Measurements from ENCODE around the gene SERPINI1. TPM values are rescaled to one million over a fixed set of nuclear protein-coding genes. Genes with fewer than 3 reads are reported as not detected.

The SERPINI1 gene
- total RNA-seq (100 to 1,000 TPM in 1 of 2 donors, 10 to 100 TPM in 1; 29.6 to 127 TPM), polyA plus RNA-seq (ENCODE audit: insufficient read length in 2 of 2) (10 to 100 TPM; 64.1 to 85.7 TPM)
- long read RNA-seq, donor 1, transcript SERPINI1-202 (9 exons, 1,890 nt) = major isoform, 23 of 43 reads
- long read RNA-seq, donor 1, partial matches to known transcripts = 16 of 43 reads
- long read RNA-seq, donor 1, other reads (novel, unspliced or antisense) = 0 of 43 reads
- long read RNA-seq, donor 2, partial matches to known transcripts = 0 of 5 reads
- long read RNA-seq, donor 2, other reads (novel, unspliced or antisense) = 0 of 5 reads
- long read RNA-seq, donor 3, transcript SERPINI1-202 (9 exons, 1,890 nt) = major isoform, 7 of 10 reads
- long read RNA-seq, donor 3, partial matches to known transcripts = 0 of 10 reads
- long read RNA-seq, donor 3, other reads (novel, unspliced or antisense) = 0 of 10 reads
- long read RNA-seq, donor 4, transcript SERPINI1-202 (9 exons, 1,890 nt) = major isoform, 8 of 8 reads
- long read RNA-seq, donor 4, partial matches to known transcripts = 0 of 8 reads
- long read RNA-seq, donor 4, other reads (novel, unspliced or antisense) = 0 of 8 reads

- Histone ChIP-seq H3K27me3 (ENCODE audit: control insufficient read depth, insufficient read depth, low read length) (no peaks in the 10 kb centered on the region), H3K4me1 (ENCODE audit: control insufficient read depth, insufficient read depth, low read length) (peaks cover 6% of the 10 kb centered on the region), H3K27ac (ENCODE audit: low read depth, low read length) (peak within 1 kb of the TSS; percentile 91), H3K36me3 (ENCODE audit: control insufficient read depth, insufficient read depth, low read length) (no peaks in the 10 kb centered on the region), H3K4me3 (ENCODE audit: low read depth, low read length) (peak within 1 kb of the TSS; percentile 98), H3K9me3 (ENCODE audit: control insufficient read depth, insufficient read depth, low read length) (no peaks in the 10 kb centered on the region)
- WGBS (ENCODE audit: insufficient coverage) = under 1% methylated on average over 33 of the region's 37 CpGs
- peak; percentile 63 to 97 (median 78) for DNase-seq (ENCODE audit: low read depth in 4 of 6, low spot score in 6 of 6)
Observed at GRCh38 chr3:167735233-167736138, at the start of gene SERPINI1. Gene SERPINI1 (plus strand): TSS chr3:167735721. CDS start chr3:167789129, 53,408 bp downstream.

- H3K27ac ChIP-seq (ENCODE audit: low read depth, low read length) = no peak overlapping the region
- H3K4me1 ChIP-seq (ENCODE audit: control insufficient read depth, insufficient read depth, low read length) = no peaks in the 10 kb centered on the region
- H3K4me3 ChIP-seq (ENCODE audit: low read depth, low read length) = no peak overlapping the region
- H3K27me3 ChIP-seq (ENCODE audit: control insufficient read depth, insufficient read depth, low read length) = no peaks in the 10 kb centered on the region
- DNase-seq (ENCODE audit: low read depth in 4 of 6, low spot score in 6 of 6) = no peak
- H3K36me3 ChIP-seq (ENCODE audit: control insufficient read depth, insufficient read depth, low read length) = peaks cover 6% of the 10 kb centered on the region
- H3K9me3 ChIP-seq (ENCODE audit: control insufficient read depth, insufficient read depth, low read length) = no peaks in the 10 kb centered on the region
- 60% methylated on average over 1 of the region's 3 CpGs for WGBS (ENCODE audit: insufficient coverage)
Observed at GRCh38 chr3:167691366-167691765, 44.2 kb upstream of the SERPINI1 start.

- no CpG with 5 or more reads among the region's 2 CpGs for WGBS (ENCODE audit: insufficient coverage)
- Histone ChIP-seq H3K36me3 (ENCODE audit: control insufficient read depth, insufficient read depth, low read length) (peaks cover 6% of the 10 kb centered on the region), H3K9me3 (ENCODE audit: control insufficient read depth, insufficient read depth, low read length) (no peaks in the 10 kb centered on the region), H3K4me3 (ENCODE audit: low read depth, low read length) (no peak overlapping the region), H3K27ac (ENCODE audit: low read depth, low read length) (no peak overlapping the region), H3K27me3 (ENCODE audit: control insufficient read depth, insufficient read depth, low read length) (no peaks in the 10 kb centered on the region), H3K4me1 (ENCODE audit: control insufficient read depth, insufficient read depth, low read length) (no peaks in the 10 kb centered on the region)
- no peak for DNase-seq (ENCODE audit: low read depth in 4 of 6, low spot score in 6 of 6)
Observed at GRCh38 chr3:167694121-167694520, 41.4 kb upstream of the SERPINI1 start.

GRCh38 chr3:167700046-167700445 is 35.5 kb upstream of the SERPINI1 start:
- no peak for DNase-seq (ENCODE audit: low read depth in 4 of 6, low spot score in 6 of 6)
- H3K4me3 ChIP-seq (ENCODE audit: low read depth, low read length) = no peak overlapping the region
- H3K27me3 ChIP-seq (ENCODE audit: control insufficient read depth, insufficient read depth, low read length) = no peaks in the 10 kb centered on the region
- no peaks in the 10 kb centered on the region for H3K9me3 ChIP-seq (ENCODE audit: control insufficient read depth, insufficient read depth, low read length)
- no peaks in the 10 kb centered on the region for H3K4me1 ChIP-seq (ENCODE audit: control insufficient read depth, insufficient read depth, low read length)
- no peak overlapping the region for H3K27ac ChIP-seq (ENCODE audit: low read depth, low read length)
- no CpG with 5 or more reads among the region's 4 CpGs for WGBS (ENCODE audit: insufficient coverage)
- H3K36me3 ChIP-seq (ENCODE audit: control insufficient read depth, insufficient read depth, low read length) = no peaks in the 10 kb centered on the region

- no peaks in the 10 kb centered on the region for H3K4me1 ChIP-seq (ENCODE audit: control insufficient read depth, insufficient read depth, low read length)
- DNase-seq (ENCODE audit: low read depth in 4 of 6, low spot score in 6 of 6) = no peak
- WGBS (ENCODE audit: insufficient coverage) = no CpG with 5 or more reads among the region's 2 CpGs
- no peaks in the 10 kb centered on the region for H3K36me3 ChIP-seq (ENCODE audit: control insufficient read depth, insufficient read depth, low read length)
- H3K4me3 ChIP-seq (ENCODE audit: low read depth, low read length) = no peak overlapping the region
- no peaks in the 10 kb centered on the region for H3K9me3 ChIP-seq (ENCODE audit: control insufficient read depth, insufficient read depth, low read length)
- H3K27ac ChIP-seq (ENCODE audit: low read depth, low read length) = no peak overlapping the region
- H3K27me3 ChIP-seq (ENCODE audit: control insufficient read depth, insufficient read depth, low read length) = no peaks in the 10 kb centered on the region
Observed at GRCh38 chr3:167700926-167701325, 34.6 kb upstream of the SERPINI1 start.

GRCh38 chr3:167705840-167706239 is 29.7 kb upstream of the SERPINI1 start:
- no peaks in the 10 kb centered on the region for H3K27me3 ChIP-seq (ENCODE audit: control insufficient read depth, insufficient read depth, low read length)
- no peak for DNase-seq (ENCODE audit: low read depth in 4 of 6, low spot score in 6 of 6)
- no peaks in the 10 kb centered on the region for H3K4me1 ChIP-seq (ENCODE audit: control insufficient read depth, insufficient read depth, low read length)
- H3K9me3 ChIP-seq (ENCODE audit: control insufficient read depth, insufficient read depth, low read length) = no peaks in the 10 kb centered on the region
- H3K27ac ChIP-seq (ENCODE audit: low read depth, low read length) = no peak overlapping the region
- no peak overlapping the region for H3K4me3 ChIP-seq (ENCODE audit: low read depth, low read length)
- 83% methylated on average over 1 of the region's 2 CpGs for WGBS (ENCODE audit: insufficient coverage)
- H3K36me3 ChIP-seq (ENCODE audit: control insufficient read depth, insufficient read depth, low read length) = peaks cover 6% of the 10 kb centered on the region

- no peaks in the 10 kb centered on the region for H3K4me1 ChIP-seq (ENCODE audit: control insufficient read depth, insufficient read depth, low read length)
- DNase-seq (ENCODE audit: low read depth in 4 of 6, low spot score in 6 of 6) = no peak
- peaks cover 6% of the 10 kb centered on the region for H3K36me3 ChIP-seq (ENCODE audit: control insufficient read depth, insufficient read depth, low read length)
- WGBS (ENCODE audit: insufficient coverage) = 82% methylated on average over 4 of the region's 4 CpGs
- H3K27ac ChIP-seq (ENCODE audit: low read depth, low read length) = no peak overlapping the region
- H3K9me3 ChIP-seq (ENCODE audit: control insufficient read depth, insufficient read depth, low read length) = peaks cover 2% of the 10 kb centered on the region
- no peak overlapping the region for H3K4me3 ChIP-seq (ENCODE audit: low read depth, low read length)
- H3K27me3 ChIP-seq (ENCODE audit: control insufficient read depth, insufficient read depth, low read length) = no peaks in the 10 kb centered on the region
Observed at GRCh38 chr3:167709690-167710089, 25.8 kb upstream of the SERPINI1 start.

GRCh38 chr3:167710552-167710951 is 25.0 kb upstream of the SERPINI1 start:
- DNase-seq (ENCODE audit: low read depth in 4 of 6, low spot score in 6 of 6) = no peak
- Histone ChIP-seq H3K9me3 (ENCODE audit: control insufficient read depth, insufficient read depth, low read length) (peaks cover 2% of the 10 kb centered on the region), H3K27me3 (ENCODE audit: control insufficient read depth, insufficient read depth, low read length) (no peaks in the 10 kb centered on the region), H3K36me3 (ENCODE audit: control insufficient read depth, insufficient read depth, low read length) (peaks cover 6% of the 10 kb centered on the region), H3K27ac (ENCODE audit: low read depth, low read length) (no peak overlapping the region), H3K4me3 (ENCODE audit: low read depth, low read length) (no peak overlapping the region), H3K4me1 (ENCODE audit: control insufficient read depth, insufficient read depth, low read length) (no peaks in the 10 kb centered on the region)

GRCh38 chr3:167711439-167711838 is 24.1 kb upstream of the SERPINI1 start:
- Histone ChIP-seq H3K27ac (ENCODE audit: low read depth, low read length) (no peak overlapping the region), H3K36me3 (ENCODE audit: control insufficient read depth, insufficient read depth, low read length) (peaks cover 6% of the 10 kb centered on the region), H3K4me3 (ENCODE audit: low read depth, low read length) (no peak overlapping the region), H3K27me3 (ENCODE audit: control insufficient read depth, insufficient read depth, low read length) (no peaks in the 10 kb centered on the region), H3K4me1 (ENCODE audit: control insufficient read depth, insufficient read depth, low read length) (no peaks in the 10 kb centered on the region), H3K9me3 (ENCODE audit: control insufficient read depth, insufficient read depth, low read length) (peaks cover 2% of the 10 kb centered on the region)
- WGBS (ENCODE audit: insufficient coverage) = no CpG with 5 or more reads among the region's 1 CpG
- DNase-seq (ENCODE audit: low read depth in 4 of 6, low spot score in 6 of 6) = no peak
